NCI-H2107 treated with DMSO at 0.1 percent for 48 hours (cell line): ENCODE results near the gene CCDC142.
"Not testable (repeated sequence)": the region's sequence is repeated elsewhere in the genome, so short reads cannot be mapped to it uniquely, and the experiment has no call there.

Source experiments
- DNase-seq: peaks from one replicate; lab custom pipeline; 2025; ENCODE audit not compliant: unreplicated experiment; lab: John Stamatoyannopoulos, UW

CCDC142 gene

GRCh38 chr2:74499267-74499939 lies 16.6 kb upstream of the CCDC142 start, which contains the start of gene LBX2:
LBX2 (minus strand) TSS chr2:74499603; CDS start chr2:74499537, 66 bp downstream.
- no peak for DNase-seq

DNA sequence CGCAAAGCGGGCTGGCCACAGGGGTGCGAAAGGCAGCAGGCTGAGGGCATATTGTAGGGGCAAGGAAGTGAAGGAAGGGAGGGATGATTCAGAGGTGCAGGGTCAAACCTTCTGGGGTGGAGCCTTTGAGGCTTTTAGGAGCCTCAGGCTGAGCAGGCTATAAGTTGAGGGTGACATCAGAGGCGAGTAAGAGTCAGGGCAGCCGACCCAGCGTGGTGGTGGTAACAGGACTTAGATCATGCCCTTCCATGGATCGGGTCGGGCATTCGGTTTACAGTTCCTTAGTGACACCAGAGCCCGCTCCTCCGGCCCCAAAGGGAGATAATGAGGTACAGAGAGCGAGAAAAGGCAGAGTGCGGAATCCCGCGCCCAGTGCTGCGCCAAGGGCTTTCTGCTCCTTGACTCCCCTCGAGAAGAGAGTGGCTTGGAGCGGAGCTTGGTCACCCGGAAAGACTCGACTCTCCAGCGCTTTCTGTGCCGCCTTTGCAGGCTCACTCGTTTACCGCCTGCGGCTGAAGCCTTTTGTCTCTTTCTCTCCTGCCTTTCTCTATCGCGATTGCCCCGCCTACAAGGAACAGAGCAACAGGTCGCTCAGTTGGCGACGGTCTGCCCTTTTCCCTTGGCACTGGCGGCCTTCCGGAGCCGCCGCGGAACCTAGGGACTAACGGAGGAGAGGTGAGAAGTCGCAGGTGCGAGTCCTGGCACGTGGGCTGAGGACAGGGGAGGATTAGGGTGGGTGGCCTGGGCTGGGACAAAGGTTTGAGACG lies 15.9 kb upstream of the CCDC142 start:
- DNase-seq, result no peak

GRCh38 chr2:74497777-74498499 lies 15.1 kb upstream of the CCDC142 start:
- DNase-seq, result no peak

DNA sequence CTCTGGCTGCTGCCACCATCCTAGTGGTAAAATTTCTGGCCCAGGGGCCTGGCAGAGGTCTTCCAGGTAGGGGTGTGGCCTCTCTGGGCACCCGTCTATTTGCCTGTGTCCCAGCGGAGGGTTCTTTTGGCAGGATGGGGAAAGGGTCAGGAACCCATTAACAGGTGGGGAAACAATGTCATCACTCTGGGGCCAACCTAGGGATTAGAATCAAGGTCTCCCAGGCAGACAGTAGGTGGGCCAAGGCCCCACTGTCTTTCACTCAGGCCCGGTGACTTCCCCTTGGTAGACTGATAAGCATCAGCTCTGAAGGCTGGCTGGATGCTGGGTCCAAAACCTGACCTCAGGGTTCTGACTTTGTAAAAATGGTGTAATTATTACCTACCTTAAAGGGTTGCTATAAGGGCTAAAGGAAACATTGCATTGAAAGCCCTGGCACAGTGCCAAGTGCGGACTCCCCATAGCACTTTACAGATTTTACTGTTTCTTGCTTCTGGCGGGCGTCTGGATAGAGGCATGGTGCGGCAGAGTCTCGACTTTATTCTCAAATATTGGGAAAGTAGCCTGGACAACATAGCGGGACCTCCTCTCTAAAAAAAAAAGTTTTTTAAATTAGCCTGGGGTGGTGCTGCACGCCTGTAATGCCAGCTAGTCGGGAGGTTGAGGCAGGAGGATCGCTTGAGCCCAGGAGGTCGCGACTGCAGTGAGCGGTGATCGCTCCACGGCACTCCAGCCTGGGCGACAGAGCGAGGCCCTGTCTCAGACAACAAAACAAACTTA lies 14.4 kb upstream of the CCDC142 start:
- no peak for DNase-seq

- no peak for DNase-seq
Observed at GRCh38 chr2:74495440-74495839, 12.6 kb upstream of the CCDC142 start.

GRCh38 chr2:74493546-74493945 lies 10.7 kb upstream of the CCDC142 start:
- no peak for DNase-seq

DNA sequence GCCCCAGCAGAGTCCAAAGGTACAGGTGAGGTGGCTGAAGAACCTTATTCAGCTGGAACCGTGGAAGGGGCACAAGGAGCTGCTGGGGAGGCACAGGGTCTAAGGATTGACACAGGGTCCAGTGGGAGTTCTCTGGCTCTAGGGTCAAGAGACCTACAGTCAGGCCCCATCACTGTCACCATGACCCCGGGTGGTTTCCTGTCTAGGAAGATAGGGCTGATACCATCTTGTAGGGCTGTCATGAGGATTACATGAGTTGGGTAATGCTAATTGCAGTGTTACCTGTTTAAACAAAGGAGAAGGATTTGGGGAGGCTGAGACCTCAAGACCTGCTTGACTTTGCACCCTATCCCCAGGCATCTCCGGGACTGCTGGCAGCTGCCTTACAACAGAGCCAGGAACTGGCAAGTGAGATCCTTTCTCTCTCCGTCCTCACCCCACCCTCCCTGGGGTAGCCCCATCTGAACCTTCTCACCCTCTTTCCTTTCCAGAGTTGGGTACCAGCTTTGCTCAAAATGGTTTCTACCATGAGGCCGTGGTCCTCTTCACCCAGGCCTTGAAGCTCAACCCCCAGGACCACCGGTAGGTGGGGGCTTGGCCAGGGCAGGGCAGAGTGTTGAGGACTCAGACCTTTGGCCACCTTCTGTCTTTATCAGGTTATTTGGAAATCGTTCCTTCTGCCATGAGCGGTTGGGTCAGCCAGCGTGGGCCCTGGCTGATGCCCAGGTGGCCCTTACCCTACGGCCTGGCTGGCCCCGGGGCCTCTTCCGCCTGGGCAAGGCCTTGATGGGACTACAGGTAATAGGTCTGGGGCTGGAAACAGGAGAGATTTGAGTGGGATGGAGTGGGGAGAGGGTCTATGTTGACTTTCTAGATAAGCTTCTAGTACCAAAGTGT lies 9.1 kb upstream of the CCDC142 start:
- DNase-seq, result no peak

- DNase-seq, result no peak
Observed at GRCh38 chr2:74489906-74490305, 7.1 kb upstream of the CCDC142 start.

- DNase-seq, result no peak
Observed at GRCh38 chr2:74488643-74489481, 6.1 kb upstream of the CCDC142 start.

DNA sequence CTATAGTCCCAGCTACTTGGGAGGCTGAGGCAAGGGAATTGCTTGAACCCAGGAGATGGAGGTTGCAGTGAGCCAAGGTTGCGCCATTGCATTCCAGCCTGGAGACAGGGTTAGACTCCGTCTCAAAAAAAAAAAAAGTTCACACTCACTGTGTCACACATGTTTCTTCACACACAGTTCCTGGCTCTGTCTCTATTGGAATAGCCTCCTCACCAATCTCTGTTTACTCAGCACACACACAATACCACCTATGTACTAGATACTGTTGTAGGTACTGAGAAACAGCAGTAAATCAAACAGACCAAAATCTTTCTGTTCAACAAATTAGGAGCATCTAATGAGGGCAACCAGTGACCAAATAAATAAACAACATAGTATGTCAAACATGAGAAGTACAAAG lies 3.3 kb upstream of the CCDC142 start:
- no peak for DNase-seq

- not testable (repeated sequence) for DNase-seq
Observed at GRCh38 chr2:74483675-74484164, 922 bp upstream of the CCDC142 start.

DNA sequence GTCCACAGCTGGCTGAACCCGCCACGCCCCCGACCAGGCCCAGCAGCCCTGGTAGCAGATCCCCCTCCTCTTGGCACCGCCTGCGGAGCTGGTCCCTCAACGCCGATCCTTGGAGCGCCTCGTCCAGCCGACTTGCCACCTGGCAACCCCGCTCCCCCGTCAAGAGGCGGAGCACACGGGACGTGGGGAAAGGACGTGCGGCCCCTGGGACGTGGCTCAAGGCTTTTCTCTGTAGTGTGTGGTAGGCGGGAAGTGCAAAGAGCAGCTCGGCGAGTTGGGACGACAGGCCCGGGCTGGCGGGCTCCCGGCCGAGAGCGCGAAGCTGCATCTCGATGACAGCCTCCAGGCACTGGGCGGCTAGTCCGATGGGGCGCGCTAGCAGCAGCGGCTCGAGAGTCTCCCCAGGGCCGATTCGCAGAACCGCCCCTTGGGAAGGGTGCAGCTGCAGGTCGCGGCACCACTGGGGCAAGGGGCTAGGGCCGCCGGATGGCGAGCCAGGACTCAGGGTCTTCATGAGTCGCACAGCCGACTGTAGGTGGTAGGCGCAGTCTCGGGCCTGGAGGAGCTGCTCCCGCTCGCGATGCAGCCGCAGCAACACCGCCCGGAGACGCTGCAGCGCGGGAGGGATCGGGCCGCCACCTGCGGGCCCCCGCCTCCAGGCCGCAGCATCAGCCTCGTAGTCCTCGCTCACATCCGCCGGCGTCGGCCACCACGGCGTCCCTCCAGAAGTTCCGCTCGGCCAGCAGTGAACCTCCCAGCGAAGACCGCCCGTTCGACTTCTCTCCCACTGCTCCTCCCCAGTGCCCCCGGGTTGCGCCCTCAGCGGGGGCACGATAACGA lies 617 bp downstream of the CCDC142 start:
- DNase-seq, result no peak

- DNase-seq, result no peak
Observed at GRCh38 chr2:74481431-74481830, 1.4 kb downstream of the CCDC142 start.

- no peak for DNase-seq
Observed at GRCh38 chr2:74474899-74475298, 7.9 kb downstream of the CCDC142 start.

DNA sequence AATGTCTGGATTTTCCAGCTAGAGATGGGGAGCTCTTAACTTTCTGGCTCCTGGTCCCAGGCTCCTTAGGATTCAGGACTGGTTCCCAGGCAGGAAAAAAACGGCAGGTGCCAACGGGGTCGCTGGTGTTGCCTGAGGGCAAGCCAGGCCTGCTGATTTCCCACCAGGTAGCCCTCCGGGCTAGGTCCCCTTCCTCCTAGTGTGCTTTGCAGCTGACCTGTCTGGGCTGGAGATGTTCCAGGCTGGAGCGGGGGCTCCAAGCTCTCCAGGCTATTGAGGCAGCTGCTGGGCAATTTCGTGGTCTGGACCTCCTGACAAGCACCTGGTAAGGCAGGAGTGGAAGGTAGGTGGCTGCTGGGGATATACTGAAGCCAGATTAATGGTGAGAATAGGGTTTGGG lies 8.3 kb downstream of the CCDC142 start:
- DNase-seq, result no peak

GRCh38 chr2:74472945-74473258 lies 9.9 kb downstream of the CCDC142 start:
- DNase-seq, result no peak

DNA sequence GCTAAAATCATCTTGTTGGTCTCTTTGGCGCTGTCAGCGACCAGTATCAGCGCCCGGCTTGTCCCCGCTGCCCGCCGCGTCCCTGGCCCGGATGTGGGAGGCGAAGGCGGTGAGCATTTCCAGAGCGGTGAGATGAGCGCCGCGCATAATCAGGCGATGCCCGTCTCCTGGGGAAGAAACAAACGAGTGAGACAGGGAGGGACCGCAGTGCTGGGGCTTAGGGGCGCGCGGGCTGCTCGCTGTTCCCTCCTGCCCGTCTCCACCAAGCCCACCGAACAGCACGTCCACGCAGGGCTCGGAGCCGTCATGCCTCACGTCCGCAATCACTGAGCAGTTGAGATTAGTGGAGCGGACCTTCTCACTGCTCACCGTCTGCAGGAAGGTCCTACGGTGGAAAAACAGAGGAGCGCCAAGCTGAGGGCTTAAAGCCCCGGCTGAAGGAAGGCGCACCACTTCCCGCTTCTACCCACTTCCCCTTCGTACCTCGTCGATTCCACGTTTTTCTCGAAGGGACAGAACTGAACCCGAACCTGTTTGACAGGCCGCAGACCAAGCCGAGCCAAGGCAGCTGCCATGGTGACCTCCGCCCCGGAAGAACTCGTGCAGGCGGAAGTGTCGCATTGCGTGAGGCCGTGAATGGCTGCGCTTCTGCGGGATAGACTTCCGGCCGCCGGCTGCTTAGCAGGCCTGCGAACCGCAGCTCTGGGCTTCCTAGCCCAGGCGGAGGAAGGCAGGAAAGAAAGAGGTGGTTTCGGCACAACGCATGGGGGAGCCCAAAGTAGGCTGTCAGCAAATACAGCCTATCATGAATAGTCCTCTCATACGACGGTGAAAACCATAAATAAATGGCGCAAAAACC lies 10.5 kb downstream of the CCDC142 start, which contains the start of gene MRPL53:
TSS of gene MRPL53 (minus strand) at position 595 of the 859 bp plus-strand sequence. CDS start at position 575, 20 bp downstream.
- peak; percentile 60 for DNase-seq
